Activated CD8-positive, alpha-beta T cell treated with anti-CD3 and anti-CD28 coated beads for 36 hours (primary cell): Measurements from ENCODE around the gene MYT1. TPM values are rescaled to one million over a fixed set of nuclear protein-coding genes. Genes with fewer than 3 reads are reported as not detected.

Source experiments
- ATAC-seq: fragments of 200-7000 bp; cut with Tn5 transposase; one replicate; pipeline ENCODE4 v1.10.0; 2021; ENCODE audit warnings: mild to moderate bottlenecking, moderate library complexity
- CTCF ChIA-PET: fragments of 350-600 bp; sonication (Branson Sonifier 250); formaldehyde crosslinking; loops from one replicate; lab custom pipeline; 2021; ENCODE audit warnings: antibody characterized with exemption; lab: Charles Lee
- POLR2A ChIA-PET: fragments of 350-600 bp; sonication (Branson Sonifier 250); formaldehyde crosslinking; loops from one replicate; lab custom pipeline; 2021; ENCODE audit warnings: antibody characterized with exemption; lab: Charles Lee
- DNase-seq: peaks from one replicate; pipeline ENCODE4 v3.0.0-alpha.2; 2020
- H3K27ac Mint-ChIP-seq: one replicate; pipeline ENCODE4 v1.8.0; 2021; ENCODE audit warnings: mild to moderate bottlenecking, mixed read lengths
- H3K27me3 Mint-ChIP-seq: one replicate; pipeline ENCODE4 v1.8.0; 2021; ENCODE audit warnings: mixed read lengths
- H3K36me3 Mint-ChIP-seq: one replicate; pipeline ENCODE4 v1.8.0; 2021; ENCODE audit warnings: low read depth, mixed read lengths
- H3K4me1 Mint-ChIP-seq: one replicate; pipeline ENCODE4 v1.8.0; 2021; ENCODE audit warnings: low read depth, mixed read lengths
- H3K4me3 Mint-ChIP-seq: one replicate; pipeline ENCODE4 v1.8.0; 2021; ENCODE audit warnings: mild to moderate bottlenecking, moderate library complexity, mixed read lengths
- H3K9me3 Mint-ChIP-seq: one replicate; pipeline ENCODE4 v1.8.0; 2021; ENCODE audit warnings: mixed read lengths
- CTCF ChIP-seq: fragments of 200-600 bp; IDR thresholded peaks from one replicate; pipeline ENCODE4 v1.8.0; 2022; ENCODE audit warnings: antibody characterized with exemption, mild to moderate bottlenecking
- intact Hi-C: fragments of 100-400 bp; cut with micrococcal nuclease; formaldehyde crosslinking; loops from one replicate; pipeline ENCODE4 v1.10.0; 2022
- total RNA-seq, 2 experiments: library from RNA; stranded (reverse); gene quantifications; one replicate each; pipeline ENCODE4 v1.2.3, GENCODE V29; 2021

MYT1 gene
- total RNA-seq, 2 experiments from 2014 or later = not detected

GRCh38 chr20:64198347-64198746 is 34.1 kb downstream of the MYT1 start:
- CTCF ChIA-PET = no interaction called here
- H3K4me1 Mint-ChIP-seq = no peaks in the 10 kb centered on the region
- ATAC-seq = no peak
- no peak for TF ChIP-seq CTCF
- no peak overlapping the region for H3K27ac Mint-ChIP-seq
- H3K36me3 Mint-ChIP-seq = no peaks in the 10 kb centered on the region
- peaks cover 6% of the 10 kb centered on the region for H3K27me3 Mint-ChIP-seq
- intact Hi-C loops = no loop called here
- DNase-seq = no peak
- H3K9me3 Mint-ChIP-seq = no peaks in the 10 kb centered on the region
- H3K4me3 Mint-ChIP-seq = no peak overlapping the region
- POLR2A ChIA-PET = no interaction called here

DNA sequence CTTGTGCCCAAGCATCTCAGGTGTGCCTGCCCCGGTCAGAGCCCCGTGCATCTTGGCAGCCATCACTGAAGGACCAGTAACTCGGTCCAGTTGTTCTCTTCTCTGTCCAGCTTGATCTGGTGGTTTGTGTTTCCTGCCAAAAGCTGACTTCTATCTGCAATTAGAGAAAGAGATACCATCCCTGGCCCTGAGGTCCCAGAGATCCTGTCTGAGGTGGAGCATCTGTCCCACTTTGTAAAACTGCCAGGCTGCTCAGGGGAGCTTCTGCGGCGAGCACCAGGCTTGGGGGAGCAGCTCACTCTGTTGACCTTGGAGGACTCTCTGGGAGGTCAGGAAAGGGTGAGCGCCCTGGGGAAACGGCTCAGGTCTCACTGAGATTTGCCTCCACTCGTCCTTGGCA is 35.1 kb downstream of the MYT1 start:
- Mint-ChIP-seq H3K4me3 (no peak overlapping the region), H3K27ac (no peak overlapping the region)

GRCh38 chr20:64200740-64201139 is 36.5 kb downstream of the MYT1 start:
- Mint-ChIP-seq H3K36me3 (no peaks in the 10 kb centered on the region), H3K27ac (no peak overlapping the region), H3K27me3 (peaks cover 5% of the 10 kb centered on the region), H3K4me1 (no peaks in the 10 kb centered on the region), H3K9me3 (no peaks in the 10 kb centered on the region), H3K4me3 (no peak overlapping the region)
- TF ChIP-seq CTCF = no peak
- POLR2A ChIA-PET = interaction anchor here (1.0 kb wide), 1 partner anchor 11 kb away, joined by 4 read pairs; no protein-coding TSS in a partner anchor
- CTCF ChIA-PET = no interaction called here
- DNase-seq = no peak
- ATAC-seq = no peak
- intact Hi-C loops = loop anchor here (5.0 kb wide), 1 partner anchor 33 kb away; no protein-coding TSS in a partner anchor

More for the DNA sequence above, 35.1 kb downstream of the MYT1 start:
- intact Hi-C loops = no loop called here
- no peaks in the 10 kb centered on the region for H3K36me3 Mint-ChIP-seq
- peaks cover 6% of the 10 kb centered on the region for H3K27me3 Mint-ChIP-seq
- no peak for ATAC-seq
- POLR2A ChIA-PET = no interaction called here
- H3K9me3 Mint-ChIP-seq = no peaks in the 10 kb centered on the region
- DNase-seq = no peak
- TF ChIP-seq CTCF = no peak
- no peaks in the 10 kb centered on the region for H3K4me1 Mint-ChIP-seq
- CTCF ChIA-PET = no interaction called here

DNA sequence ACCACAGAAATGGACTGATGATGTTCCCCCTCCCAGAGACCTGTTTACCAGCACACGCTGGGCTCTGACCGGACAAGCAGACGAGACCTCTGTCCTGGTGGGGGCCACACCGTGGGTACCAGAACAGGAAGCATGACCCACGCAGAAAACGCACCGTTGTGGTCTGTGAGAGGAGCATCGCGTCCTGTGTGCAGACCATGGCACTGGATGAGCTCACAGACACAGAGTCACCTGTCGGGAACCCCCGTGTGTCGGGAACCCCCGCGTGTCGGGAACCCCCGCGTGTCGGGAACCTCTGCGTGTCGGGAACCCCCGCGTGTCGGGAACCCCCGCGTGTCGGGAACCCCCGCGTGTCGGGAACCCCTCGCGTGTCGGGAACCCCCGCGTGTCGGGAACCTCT is 37.4 kb downstream of the MYT1 start:
- POLR2A ChIA-PET = interaction anchor here (2.1 kb wide), 1 partner anchor 12 kb away, joined by 4 read pairs; no protein-coding TSS in a partner anchor
- intact Hi-C loops = loop anchor here (5.0 kb wide), 1 partner anchor 34 kb away; no protein-coding TSS in a partner anchor
- no peak overlapping the region for H3K27ac Mint-ChIP-seq
- peaks cover 2% of the 10 kb centered on the region for H3K27me3 Mint-ChIP-seq
- no peak overlapping the region for H3K4me3 Mint-ChIP-seq
- H3K4me1 Mint-ChIP-seq = no peaks in the 10 kb centered on the region
- no peaks in the 10 kb centered on the region for H3K36me3 Mint-ChIP-seq
- DNase-seq (no peak), ATAC-seq (no peak)
- TF ChIP-seq CTCF = no peak
- H3K9me3 Mint-ChIP-seq = no peaks in the 10 kb centered on the region
- CTCF ChIA-PET = no interaction called here

DNA sequence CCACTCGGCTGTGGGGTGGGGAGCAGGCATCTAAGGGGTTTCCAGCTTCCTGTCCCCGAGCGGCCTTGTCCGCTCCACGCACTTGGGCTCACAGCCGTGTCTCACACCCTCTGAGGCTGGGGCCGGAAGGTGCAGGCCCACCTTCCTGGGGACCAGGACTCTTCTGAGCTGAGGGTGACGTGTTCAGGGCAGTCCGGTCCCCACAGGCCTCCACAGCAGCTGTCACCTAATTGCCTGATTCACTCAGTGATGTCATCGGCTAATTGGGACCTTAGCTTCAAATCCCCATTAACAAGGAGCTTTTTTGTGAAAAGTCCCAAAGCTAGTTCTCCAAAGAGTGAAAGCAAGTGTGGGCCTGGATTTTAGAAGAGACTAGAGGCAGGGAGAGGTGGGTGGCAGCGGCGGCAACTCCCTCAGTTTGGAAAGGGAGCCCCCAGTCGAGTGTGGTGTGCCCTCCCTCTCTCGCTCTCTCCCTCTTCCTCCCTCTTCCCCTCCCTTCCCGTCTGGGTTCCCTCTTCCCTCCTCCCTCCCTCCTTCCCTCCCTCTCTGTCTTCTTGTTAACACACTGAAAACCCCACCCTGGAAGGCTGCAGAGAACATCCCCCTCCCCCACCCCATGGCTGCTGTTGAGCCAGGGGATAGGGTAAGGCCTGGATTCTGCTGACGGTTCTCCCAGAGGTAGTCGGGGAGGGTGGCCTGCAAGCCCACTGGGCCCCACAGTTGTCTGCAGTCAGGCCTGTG is 39.0 kb downstream of the MYT1 start:
- H3K4me3 Mint-ChIP-seq = no peak overlapping the region
- CTCF ChIA-PET = no interaction called here
- POLR2A ChIA-PET = interaction anchor here (2.1 kb wide), 1 partner anchor 14 kb away, joined by 4 read pairs; no protein-coding TSS in a partner anchor
- no peak for ATAC-seq
- H3K27ac Mint-ChIP-seq = no peak overlapping the region
- TF ChIP-seq CTCF = no peak
- H3K36me3 Mint-ChIP-seq = no peaks in the 10 kb centered on the region
- intact Hi-C loops = loop anchor here (5.0 kb wide), 1 partner anchor 36 kb away; no protein-coding TSS in a partner anchor
- no peaks in the 10 kb centered on the region for H3K9me3 Mint-ChIP-seq
- DNase-seq = no peak
- H3K4me1 Mint-ChIP-seq = no peaks in the 10 kb centered on the region
- H3K27me3 Mint-ChIP-seq = peaks cover 2% of the 10 kb centered on the region
